Left renal cortex interstitium (tissue), 4 donors: Measurements from ENCODE around the gene LFNG. TPM values are rescaled to one million over a fixed set of nuclear protein-coding genes. Genes with fewer than 3 reads are reported as not detected.

Experiments
- DNase-seq, 4 donors: peaks; one replicate each; pipeline ENCODE4 v3.0.0-alpha.2; 2013; ENCODE audit warnings: low read depth in 4 of 4, low spot score in 2 of 4, missing footprints in 1 of 4
- polyA plus RNA-seq, 4 donors: library from polyadenylated mRNA; unstranded; fragments of 120-200 nt; gene quantifications; one replicate each; pipeline ENCODE4 v1.2.1, GENCODE V29; 2013; ENCODE audit not compliant: insufficient read length in 4 of 4

The LFNG gene
- polyA plus RNA-seq, 4 donors = 27.0 to 44.4 (median 38.0) TPM

DNA sequence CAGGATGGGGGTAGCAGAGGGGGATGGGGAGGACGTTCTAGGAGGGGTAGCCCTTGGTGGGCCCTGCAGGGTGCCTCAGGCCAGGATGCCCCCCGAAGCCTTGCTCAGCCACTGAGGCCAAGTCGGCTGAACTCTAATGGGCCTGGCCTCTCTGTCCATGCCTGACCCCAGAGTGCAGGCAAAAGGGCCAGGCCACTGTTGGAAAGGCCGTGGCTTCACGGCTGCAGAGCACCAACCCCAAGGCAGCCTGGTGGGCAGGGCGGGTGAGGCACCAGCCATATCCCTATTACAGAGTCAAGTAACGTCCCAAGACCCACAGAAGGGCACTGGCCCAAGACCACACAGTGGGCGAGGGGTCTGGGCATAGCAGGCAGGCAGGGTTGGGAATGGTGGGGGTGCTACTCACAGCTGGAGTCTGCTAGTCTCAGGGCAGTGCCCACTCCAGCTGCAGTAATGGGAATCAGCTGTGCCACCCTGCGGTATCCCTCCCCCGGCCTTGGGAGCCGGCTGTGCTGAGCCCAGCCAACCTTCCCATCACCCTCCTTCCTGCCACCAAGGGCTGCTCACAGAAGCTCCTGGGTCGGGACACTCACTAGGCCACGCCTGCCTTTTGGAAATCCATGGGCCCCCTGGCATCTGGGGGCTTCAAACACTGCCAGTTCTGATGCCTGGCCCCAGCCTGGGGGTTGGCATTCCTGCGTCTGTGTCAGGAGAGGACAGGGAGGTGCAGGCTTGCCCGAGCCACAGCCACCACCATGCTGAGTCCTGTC lies 4.0 kb upstream of the LFNG start:
- DNase-seq = no peak

DNA sequence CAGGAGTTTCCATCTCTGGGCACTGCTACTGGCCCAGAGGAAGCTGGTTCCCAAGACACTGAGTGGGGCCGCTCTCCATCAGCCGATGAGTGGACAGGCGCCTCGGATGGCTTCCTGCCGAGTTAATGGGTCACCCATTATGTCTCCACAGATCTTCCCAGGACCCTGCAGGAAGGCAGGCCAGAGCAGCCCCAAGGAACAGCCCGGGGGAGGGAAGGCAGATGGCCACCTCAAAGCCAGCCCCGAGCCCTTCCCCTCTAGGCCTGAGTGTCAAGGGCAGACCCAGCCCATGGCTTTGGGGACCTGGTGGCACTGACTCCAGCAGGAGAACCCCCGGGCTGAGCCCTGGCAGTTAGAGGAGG lies 3.4 kb upstream of the LFNG start:
- no peak for DNase-seq

- DNase-seq = no peak
Measured at GRCh38 chr7:2517026-2517425, 2.5 kb upstream of the LFNG start.

- no peak for DNase-seq
Measured at GRCh38 chr7:2517678-2518507, 1.7 kb upstream of the LFNG start.

DNA sequence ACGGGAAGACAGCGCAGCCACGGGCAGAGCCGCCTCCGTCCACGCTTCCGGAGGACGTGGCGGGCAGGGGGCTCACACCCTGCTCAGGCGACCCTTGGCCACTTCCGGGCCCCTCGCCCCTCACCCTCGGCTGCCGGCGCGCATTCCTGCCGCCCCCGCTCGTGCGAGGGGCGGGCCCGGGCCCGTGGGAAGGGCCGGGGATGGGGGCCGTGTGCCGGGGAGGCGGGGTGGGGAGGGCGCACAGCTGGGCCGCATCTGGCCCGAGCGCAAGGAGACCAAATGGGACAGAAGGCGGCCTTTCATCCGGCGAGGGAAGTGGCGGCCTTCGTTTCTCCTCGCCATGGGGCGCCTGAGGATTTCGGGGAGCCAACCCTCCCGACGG lies 846 bp upstream of the LFNG start:
- no peak for DNase-seq

- no peak for DNase-seq
Measured at GRCh38 chr7:2520131-2520760, 672 bp downstream of the LFNG start.

- no peak for DNase-seq
Measured at GRCh38 chr7:2520761-2521290, 1.3 kb downstream of the LFNG start.

DNA sequence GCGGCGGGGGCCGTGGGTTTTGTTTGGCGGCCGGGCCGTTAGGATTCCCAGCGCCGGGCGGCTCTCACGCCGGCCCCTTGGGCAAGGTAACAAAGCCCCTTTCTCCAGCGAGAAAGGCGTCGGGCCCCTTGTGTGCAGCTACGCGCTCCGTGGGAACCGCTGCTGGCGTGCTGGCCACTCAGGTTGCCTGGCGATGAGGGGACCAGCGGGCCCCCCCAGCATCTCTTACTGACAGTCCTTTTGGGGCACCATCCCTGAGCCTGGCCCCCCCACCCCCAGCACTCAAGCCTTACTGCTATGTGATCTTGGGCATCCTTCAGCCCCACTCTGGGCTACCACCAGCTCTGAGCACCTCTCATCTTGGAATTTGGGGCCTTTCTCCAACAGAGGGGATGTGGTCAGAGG lies 1.8 kb downstream of the LFNG start:
- DNase-seq = no peak

DNA sequence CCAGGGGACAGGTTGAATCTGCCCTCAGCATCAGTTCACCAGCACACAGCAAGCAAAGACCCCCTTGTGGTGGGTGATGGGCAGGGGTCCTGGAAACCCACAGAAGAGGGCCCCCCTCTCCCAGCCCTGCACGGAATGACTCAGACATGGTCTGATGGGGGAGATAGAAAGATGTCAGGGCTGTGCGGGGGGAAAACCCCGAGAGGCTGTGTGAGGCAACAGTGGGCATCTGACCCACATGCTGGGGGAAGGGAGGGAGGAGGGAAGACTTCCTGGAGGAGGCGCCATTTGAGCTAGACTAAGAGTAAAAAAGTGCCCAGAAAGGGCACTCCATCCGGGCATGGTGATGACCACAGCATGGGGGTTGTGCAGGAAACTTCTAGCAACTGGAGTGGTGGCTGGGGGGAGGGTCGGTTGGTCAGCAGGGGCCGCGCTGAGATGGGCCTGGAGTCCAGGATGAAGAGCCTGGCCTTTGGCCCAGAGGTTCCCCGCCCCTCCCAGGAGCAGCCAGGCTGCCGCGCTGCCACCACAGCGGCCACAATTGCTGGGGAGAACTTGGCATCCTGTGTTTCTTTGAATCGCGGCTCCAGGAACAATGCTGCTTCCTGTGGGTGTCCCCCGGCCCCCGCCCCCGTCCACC lies 2.5 kb downstream of the LFNG start:
- DNase-seq = no peak

DNA sequence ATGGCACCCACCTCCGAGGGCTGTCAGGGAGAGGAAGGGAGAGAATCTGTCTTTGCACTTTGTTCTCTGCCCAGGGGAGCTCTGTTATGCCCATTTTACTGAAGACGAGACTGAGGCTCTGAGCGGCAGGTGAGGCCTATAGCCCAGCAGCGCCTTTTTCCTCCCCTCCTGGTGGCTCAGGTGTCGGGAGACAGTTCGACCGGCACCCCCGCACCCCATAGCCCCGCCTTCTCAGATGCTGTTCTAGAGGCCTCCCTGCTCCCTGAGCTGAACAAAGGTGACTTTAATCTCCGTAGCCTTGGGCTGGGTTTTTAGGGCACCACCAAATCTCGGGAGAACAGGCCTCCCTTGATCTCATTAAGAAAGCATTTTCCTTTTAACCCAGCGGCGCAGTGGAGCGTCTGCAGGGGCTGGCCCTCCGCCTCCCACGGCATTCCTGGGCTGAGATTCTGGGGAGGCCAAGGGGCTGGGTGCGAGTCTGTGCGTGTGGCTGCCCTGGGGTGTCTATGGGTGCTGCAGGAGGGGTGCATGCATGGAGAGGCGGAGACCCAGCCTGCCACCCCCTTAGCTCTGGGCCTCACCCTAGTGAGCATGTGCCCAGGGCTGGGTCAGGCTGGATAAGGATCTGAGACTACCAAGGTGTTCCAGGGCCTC lies 3.3 kb downstream of the LFNG start:
- DNase-seq = no peak

DNA sequence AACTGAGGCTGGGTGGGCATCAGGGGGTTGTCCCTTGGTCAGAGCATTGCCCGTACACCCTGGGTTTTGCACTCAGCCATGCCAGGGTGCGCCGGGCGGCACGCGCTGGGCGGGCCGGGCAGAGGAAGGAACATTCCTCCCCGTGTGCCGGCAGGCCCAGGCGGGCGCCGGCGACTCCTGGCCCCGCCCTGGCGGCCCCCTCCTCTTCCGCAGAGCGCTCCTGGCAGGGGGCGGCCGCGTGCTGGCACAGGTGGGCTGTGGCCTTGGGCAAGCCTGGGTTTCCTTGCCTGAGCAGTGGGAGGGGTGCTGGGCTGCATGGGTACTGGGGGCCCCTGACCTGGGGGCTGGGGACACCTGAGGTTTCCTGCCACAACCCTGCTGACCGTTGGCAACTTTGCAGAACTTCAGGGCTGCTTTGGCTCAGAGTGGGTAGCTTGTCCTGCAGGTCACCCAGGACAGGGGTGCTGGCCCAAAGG lies 3.9 kb downstream of the LFNG start:
- DNase-seq = no peak

GRCh38 chr7:2523941-2524807 lies 4.6 kb downstream of the LFNG start:
- DNase-seq = no peak

GRCh38 chr7:2524808-2525657 lies 5.5 kb downstream of the LFNG start:
- no peak for DNase-seq

- no peak for DNase-seq
Measured at GRCh38 chr7:2525658-2526630, 6.4 kb downstream of the LFNG start.

- no peak for DNase-seq
Measured at GRCh38 chr7:2526659-2527504, 7.3 kb downstream of the LFNG start.
